ENCODE results near the gene VWF.
A peak's percentile ranks its signal among the peaks of the same experiment; 100 is the strongest.
"Not testable (repeated sequence)": the region's sequence is repeated elsewhere in the genome, so short reads cannot be mapped to it uniquely, and the experiment has no call there.

Gene VWF

DNA sequence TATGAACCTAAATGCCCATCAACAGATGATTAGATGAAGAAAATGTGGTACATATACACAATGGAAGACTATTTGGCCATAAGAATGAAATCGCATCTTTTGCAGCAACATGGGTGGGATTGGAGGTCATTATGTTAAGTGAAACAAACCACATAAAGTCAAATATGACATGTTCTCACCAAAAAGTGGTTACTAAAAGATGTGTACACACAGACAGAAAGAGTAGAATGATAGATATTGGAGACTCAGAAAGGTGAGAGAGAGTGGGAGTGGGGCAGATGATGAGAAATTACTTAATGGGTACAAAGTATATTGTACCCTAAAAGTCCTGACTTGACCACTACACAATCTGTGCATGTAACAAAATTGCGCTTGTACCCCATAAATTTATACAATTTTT, 19.6 kb downstream of the VWF start:
- no peak for DNase-seq (ENCODE audit: low read depth)
- no peak overlapping the region for H3K4me3 ChIP-seq (ENCODE audit: low read depth, low read length)
- TF ChIP-seq POLR2A (IDR thresholded peaks at IDR 0.05; ENCODE audit: extremely low read depth, insufficient read length) (no peak), MYC (IDR thresholded peaks at IDR 0.05; ENCODE audit: low read depth, low read length) (no peak)
- TF ChIP-seq, protein P1, sequence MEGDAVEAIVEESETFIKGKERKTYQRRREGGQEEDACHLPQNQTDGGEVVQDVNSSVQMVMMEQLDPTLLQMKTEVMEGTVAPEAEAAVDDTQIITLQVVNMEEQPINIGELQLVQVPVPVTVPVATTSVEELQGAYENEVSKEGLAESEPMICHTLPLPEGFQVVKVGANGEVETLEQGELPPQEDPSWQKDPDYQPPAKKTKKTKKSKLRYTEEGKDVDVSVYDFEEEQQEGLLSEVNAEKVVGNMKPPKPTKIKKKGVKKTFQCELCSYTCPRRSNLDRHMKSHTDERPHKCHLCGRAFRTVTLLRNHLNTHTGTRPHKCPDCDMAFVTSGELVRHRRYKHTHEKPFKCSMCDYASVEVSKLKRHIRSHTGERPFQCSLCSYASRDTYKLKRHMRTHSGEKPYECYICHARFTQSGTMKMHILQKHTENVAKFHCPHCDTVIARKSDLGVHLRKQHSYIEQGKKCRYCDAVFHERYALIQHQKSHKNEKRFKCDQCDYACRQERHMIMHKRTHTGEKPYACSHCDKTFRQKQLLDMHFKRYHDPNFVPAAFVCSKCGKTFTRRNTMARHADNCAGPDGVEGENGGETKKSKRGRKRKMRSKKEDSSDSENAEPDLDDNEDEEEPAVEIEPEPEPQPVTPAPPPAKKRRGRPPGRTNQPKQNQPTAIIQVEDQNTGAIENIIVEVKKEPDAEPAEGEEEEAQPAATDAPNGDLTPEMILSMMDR (IDR thresholded peaks at IDR 0.05; ENCODE audit: low read depth, low read length), result no peak
- TF ChIP-seq, protein P2, sequence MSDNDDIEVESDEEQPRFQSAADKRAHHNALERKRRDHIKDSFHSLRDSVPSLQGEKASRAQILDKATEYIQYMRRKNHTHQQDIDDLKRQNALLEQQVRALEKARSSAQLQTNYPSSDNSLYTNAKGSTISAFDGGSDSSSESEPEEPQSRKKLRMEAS (IDR thresholded peaks at IDR 0.05; ENCODE audit: low read depth, low read length), result no peak

DNA sequence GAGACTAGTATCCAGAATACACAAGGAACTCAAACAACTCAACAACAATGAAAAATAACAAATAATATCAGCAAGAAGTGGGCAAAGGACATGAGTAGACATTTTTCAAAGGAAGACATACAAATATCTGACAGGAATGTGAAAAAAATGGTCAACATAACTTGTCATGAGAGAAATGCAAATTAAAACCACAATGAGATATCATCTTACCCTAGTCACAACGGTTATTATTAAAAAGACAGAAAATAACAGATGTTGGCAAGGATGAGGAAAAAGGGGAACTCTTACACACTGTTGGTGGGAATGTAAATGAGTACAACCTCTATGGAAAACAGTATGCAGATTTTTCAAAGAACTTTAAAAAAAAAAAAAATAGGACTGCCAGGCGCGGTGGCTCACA, 20.4 kb downstream of the VWF start:
- H3K4me3 ChIP-seq (ENCODE audit: low read depth, low read length), result no peak overlapping the region
- TF ChIP-seq MYC (IDR thresholded peaks at IDR 0.05; ENCODE audit: low read depth, low read length) (no peak), POLR2A (IDR thresholded peaks at IDR 0.05; ENCODE audit: extremely low read depth, insufficient read length) (no peak)
- TF ChIP-seq, protein P1 (IDR thresholded peaks at IDR 0.05; ENCODE audit: low read depth, low read length), result no peak
- TF ChIP-seq, protein P2 (IDR thresholded peaks at IDR 0.05; ENCODE audit: low read depth, low read length), result no peak
- no peak for DNase-seq (ENCODE audit: low read depth)

DNA sequence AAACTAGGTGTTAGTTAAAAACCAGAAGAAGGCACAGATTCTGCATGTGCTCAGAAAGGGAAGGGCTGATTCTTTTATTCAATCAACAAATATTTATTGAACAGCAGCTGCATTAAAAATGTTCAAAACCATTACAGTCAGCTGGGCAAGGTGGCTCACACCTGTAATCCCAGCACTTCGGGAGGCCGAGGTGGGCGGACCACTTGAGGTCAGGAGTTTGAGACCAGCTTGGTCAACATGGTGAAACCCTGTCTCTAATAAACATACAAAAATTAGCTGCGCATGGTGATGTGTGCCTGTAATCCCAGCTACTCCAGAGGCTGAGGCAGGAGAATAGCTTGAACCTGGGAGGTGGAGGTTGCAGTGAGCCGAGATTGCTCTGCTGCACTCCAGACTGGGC, 22.4 kb downstream of the VWF start:
- DNase-seq (ENCODE audit: low read depth); H3K4me3 ChIP-seq (ENCODE audit: low read depth, low read length): not testable (repeated sequence)

DNA sequence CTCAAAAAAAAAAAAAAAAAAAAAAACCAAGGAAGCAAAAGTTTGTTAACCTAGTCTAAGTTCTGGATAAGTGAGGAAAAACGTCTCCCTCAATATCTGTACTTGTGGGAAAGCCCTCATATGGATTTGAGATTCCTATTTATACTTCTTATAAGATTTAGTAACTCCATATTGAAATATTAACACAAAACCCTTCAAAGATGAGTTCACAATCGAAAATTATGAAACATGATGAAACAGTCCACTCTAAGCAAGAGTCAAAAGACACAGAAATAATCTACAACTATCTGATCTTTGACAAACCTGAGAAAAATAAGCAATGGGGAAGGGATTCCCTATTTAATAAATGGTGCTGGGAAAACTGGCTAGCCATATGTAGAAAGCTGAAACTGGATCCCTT, 25.2 kb downstream of the VWF start:
- no peak for DNase-seq (ENCODE audit: low read depth)
- TF ChIP-seq POLR2A (IDR thresholded peaks at IDR 0.05; ENCODE audit: extremely low read depth, insufficient read length), result no peak
- TF ChIP-seq, protein P2 (IDR thresholded peaks at IDR 0.05; ENCODE audit: low read depth, low read length), result no peak
- no peak for TF ChIP-seq MYC (IDR thresholded peaks at IDR 0.05; ENCODE audit: low read depth, low read length)
- TF ChIP-seq, protein P1 (IDR thresholded peaks at IDR 0.05; ENCODE audit: low read depth, low read length), result no peak

DNA sequence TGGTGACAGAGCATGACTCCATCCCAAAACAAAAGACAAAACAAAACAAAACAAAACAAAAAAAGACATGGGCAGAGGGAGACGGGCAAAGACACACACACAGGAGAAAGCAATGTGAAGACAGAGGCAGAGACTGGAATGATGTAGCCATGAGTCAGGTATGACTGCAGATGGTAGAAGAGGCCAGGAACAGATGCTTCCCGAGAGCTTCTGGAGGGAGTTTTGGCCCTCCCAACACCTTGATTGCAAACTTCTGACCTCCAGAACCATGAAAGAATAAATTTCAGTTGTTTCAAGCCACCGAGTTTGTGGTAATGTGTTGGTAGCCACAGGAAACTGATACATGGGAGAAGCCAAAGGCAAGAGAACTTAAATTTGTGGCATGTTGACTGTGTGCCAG, 27.1 kb downstream of the VWF start:
- TF ChIP-seq, protein P1 (IDR thresholded peaks at IDR 0.05; ENCODE audit: low read depth, low read length), result no peak
- TF ChIP-seq POLR2A (IDR thresholded peaks at IDR 0.05; ENCODE audit: extremely low read depth, insufficient read length) (no peak), MYC (IDR thresholded peaks at IDR 0.05; ENCODE audit: low read depth, low read length) (no peak)
- TF ChIP-seq, protein P2 (IDR thresholded peaks at IDR 0.05; ENCODE audit: low read depth, low read length), result no peak
- DNase-seq (ENCODE audit: low read depth), result no peak
- no peak overlapping the region for H3K4me3 ChIP-seq (ENCODE audit: low read depth, low read length)

More for the DNA sequence above, 25.2 kb downstream of the VWF start:
- no peak overlapping the region for H3K4me3 ChIP-seq (ENCODE audit: low read depth, low read length)

DNA sequence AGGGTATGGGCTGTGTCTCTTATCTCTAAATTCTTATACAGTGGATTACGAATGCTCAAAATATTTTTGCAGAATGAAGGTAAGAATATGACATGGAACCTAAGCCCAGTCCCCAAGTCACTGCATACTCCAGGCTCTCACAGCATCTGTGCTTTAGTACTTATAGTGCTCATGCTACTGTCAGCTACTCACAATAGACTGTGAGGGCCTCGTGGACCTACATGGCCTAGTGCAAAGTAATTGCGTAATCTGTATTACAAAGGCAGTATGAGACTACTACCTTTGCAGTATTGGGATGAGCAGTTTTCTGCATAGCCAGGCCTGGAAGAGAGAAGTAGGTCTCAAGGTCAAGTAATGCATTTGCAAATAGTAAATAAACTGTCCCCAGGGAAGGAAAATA, 27.9 kb downstream of the VWF start:
- DNase-seq (ENCODE audit: low read depth), result peak; percentile 52
- no peak for TF ChIP-seq POLR2A (IDR thresholded peaks at IDR 0.05; ENCODE audit: extremely low read depth, insufficient read length)
- peak; percentile 53 for TF ChIP-seq MYC (IDR thresholded peaks at IDR 0.05; ENCODE audit: low read depth, low read length)
- TF ChIP-seq, protein P2 (IDR thresholded peaks at IDR 0.05; ENCODE audit: low read depth, low read length), result peak; percentile 50
- TF ChIP-seq, protein P1 (IDR thresholded peaks at IDR 0.05; ENCODE audit: low read depth, low read length), result no peak
- H3K4me3 ChIP-seq (ENCODE audit: low read depth, low read length), result no peak overlapping the region

Data from NB4 (cell line).